ENCODE measurements around the gene CCL14.
"Not testable (repeated sequence)": the region's sequence is repeated elsewhere in the genome, so short reads cannot be mapped to it uniquely, and the experiment has no call there.

The CCL14 gene

DNA sequence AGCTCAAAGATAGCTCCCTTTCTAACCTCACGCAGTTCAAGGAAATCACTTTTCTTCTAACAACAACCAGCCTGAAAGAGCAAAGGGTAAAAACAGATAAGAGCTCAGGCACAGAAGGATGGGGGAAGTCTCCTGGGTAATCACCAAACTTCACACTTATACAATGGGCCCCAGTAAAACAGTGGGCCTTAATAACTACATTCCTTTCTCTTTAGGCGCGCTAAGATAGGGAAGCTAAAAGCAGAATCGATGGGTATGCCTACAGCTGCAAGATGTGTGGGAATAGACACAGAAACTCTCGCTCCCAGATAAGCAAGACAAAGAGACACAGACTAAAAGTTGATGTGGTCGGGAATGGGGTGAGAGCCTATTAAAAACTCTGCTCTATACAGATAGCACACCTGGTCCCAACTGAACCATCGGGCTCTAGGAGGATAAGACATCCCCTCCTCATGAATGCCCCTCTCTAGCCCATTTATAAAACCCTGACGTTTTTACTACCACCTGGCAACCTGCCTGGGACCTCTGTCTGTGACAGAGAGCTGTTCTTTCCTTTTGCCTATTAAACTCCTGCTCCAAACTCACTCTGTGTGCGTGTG lies 43.8 kb downstream of the CCL14 start:
- DNase-seq (ENCODE audit: low spot score), result no peak

DNA sequence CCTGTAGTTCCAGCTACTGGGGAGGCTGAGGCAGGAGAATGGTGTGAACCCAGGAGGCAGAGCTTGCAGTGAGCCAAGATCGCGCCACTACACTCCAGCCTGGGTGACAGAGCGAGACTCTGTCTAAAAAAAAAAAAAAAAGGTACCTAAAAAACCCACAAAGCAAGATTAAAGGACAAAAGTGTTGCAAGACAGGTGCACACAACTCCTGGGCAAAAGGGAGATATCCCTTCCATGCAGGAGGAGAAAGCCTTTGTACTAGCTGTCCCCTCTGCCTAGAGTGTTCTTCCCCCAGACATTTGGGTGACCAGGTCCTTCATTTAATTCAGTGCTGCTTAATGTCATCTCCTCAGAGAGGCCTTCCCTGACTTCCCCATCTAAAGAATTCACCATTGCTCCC lies 48.0 kb downstream of the CCL14 start:
- DNase-seq (ENCODE audit: low spot score), result not testable (repeated sequence)

DNA sequence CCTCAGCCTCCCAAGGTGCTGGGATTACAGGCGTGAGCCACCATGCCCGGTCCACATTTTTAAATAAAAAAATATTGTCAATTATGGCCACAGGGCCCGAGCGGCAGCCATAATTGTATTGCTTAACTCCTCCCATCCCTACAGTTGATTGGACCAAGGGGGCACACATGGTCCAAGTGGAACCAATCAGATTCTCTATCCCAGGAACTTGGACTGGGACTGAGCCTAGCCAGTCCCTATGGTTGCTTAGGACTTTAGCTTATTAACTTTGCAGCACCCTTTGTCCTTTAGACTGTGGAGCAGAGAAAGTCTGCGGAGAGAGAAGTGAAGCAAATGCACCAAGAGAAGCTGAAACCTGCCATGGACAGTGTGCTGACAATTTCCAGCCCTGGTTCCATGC lies 50.5 kb downstream of the CCL14 start:
- DNase-seq (ENCODE audit: low spot score), result no peak

DNA sequence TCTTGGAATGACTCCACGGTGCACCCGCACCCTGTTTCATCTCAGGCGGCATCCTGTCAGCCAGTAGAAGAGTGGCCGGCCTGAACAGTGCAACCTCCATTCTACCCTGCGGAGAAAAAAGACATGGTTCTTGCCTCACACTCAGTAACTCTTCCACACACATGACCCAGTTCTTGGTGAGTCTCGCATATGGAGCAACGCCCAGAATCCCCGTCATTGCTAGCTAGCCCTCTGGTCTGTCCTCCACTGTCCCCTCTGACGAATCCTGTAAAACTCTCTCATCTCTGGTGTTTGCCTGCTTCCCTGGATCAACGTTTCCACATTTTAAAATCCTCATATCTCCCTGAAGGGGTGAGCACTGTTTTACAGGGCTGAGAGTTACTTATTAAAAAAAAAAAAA lies 51.8 kb downstream of the CCL14 start:
- DNase-seq (ENCODE audit: low spot score), result no peak

Data from pons (tissue), 1 donor.